Panc1 (cell line): ENCODE measurements around the gene MXRA8. TPM values are rescaled to one million over a fixed set of nuclear protein-coding genes. Genes with fewer than 3 reads are reported as not detected.

Experiments
- ATAC-seq: fragments of 200-7000 bp; cut with Tn5 transposase; 2 replicates; pipeline ENCODE4 v1.9.1; 2020; ENCODE audit warnings: mild to moderate bottlenecking, moderate library complexity
- Bru-seq: library from RNA; stranded (reverse); fragments of 400-500 nt; gene quantifications from one replicate; lab custom pipeline; 2021; lab: Mats Ljungman, UMichigan
- BruChase-seq, 2 experiments: library from RNA; stranded (reverse); fragments of 400-500 nt; gene quantifications; one replicate each; lab custom pipeline; 2021; lab: Mats Ljungman, UMichigan
- BruUV-seq: library from RNA; stranded (reverse); fragments of 400-500 nt; replicated peaks from 2 replicates; lab custom pipeline; 2021; lab: Mats Ljungman, UMichigan
- CTCF ChIA-PET: fragments of 300-600 bp; sonication (Branson Sonifier 250); formaldehyde crosslinking; loops from one replicate; lab custom pipeline; 2022; ENCODE audit warnings: antibody characterized with exemption; lab: Charles Lee
- POLR2A ChIA-PET: fragments of 300-600 bp; sonication (Branson Sonifier 250); formaldehyde crosslinking; loops from one replicate; lab custom pipeline; 2022; ENCODE audit warnings: antibody characterized with exemption; lab: Charles Lee
- DNase-seq: peaks from one replicate; pipeline ENCODE4 v3.0.0-alpha.2; 2010; ENCODE audit warnings: low read depth, low spot score
- H3K27ac ChIP-seq: 2 replicates; pipeline ENCODE4 v1.5.1; 2011; ENCODE audit warnings: mild to moderate bottlenecking, low read length, inconsistent platforms
- H3K27me3 ChIP-seq: fragments of 200-500 bp; sonication (Bioruptor generic); 2 replicates; pipeline ENCODE4 v1.6.0; 2014; ENCODE audit warnings: low read length, inconsistent platforms; ENCODE audit not compliant: control insufficient read depth, insufficient read depth
- H3K36me3 ChIP-seq: fragments of 200-500 bp; sonication (Bioruptor generic); 2 replicates; pipeline ENCODE4 v1.5.1; 2014; ENCODE audit warnings: inconsistent platforms, mild to moderate bottlenecking, low read length, moderate library complexity; ENCODE audit not compliant: control insufficient read depth, insufficient read depth
- H3K4me1 ChIP-seq: 2 replicates; pipeline ENCODE4 v1.5.1; 2011; ENCODE audit warnings: inconsistent platforms, mild to moderate bottlenecking, low read length, moderate library complexity; ENCODE audit not compliant: control insufficient read depth, insufficient read depth
- H3K4me3 ChIP-seq, 2 experiments: 2 replicates each; pipeline ENCODE4 v1.5.1; 2011 to 2012; ENCODE audit warnings: low read depth in 2 of 2, low read length in 2 of 2, mild to moderate bottlenecking in 2 of 2, inconsistent platforms in 1 of 2, moderate library complexity in 1 of 2
- H3K9me3 ChIP-seq: fragments of 200-500 bp; sonication (Bioruptor generic); 2 replicates; pipeline ENCODE4 v1.5.1; 2014; ENCODE audit warnings: low read depth, mild to moderate bottlenecking, inconsistent platforms, low read length, moderate library complexity; ENCODE audit not compliant: control insufficient read depth, insufficient read depth
- POLR2AphosphoS5 ChIP-seq: IDR thresholded peaks from 2 replicates; pipeline ENCODE4 v1.6.1; 2012; ENCODE audit warnings: mild to moderate bottlenecking, low read depth, low read length, moderate library complexity
- SIN3A ChIP-seq: IDR thresholded peaks from 2 replicates; pipeline ENCODE4 v1.6.1; 2012; ENCODE audit warnings: low read depth, mild to moderate bottlenecking, low read length, moderate library complexity, borderline replicate concordance; ENCODE audit not compliant: insufficient read depth
- TCF7L2 ChIP-seq: IDR thresholded peaks from 2 replicates; pipeline ENCODE4 v1.6.1; 2011; ENCODE audit warnings: mild to moderate bottlenecking, low read depth, low read length, inconsistent platforms
- in situ Hi-C: cut with HindIII; loops from 2 replicates; pipeline ENCODE4 v1.10.0; 2016; ENCODE audit warnings: low sequenced_read_pairs, low pct_unique_long_range_greater_than_20kb
- intact Hi-C: fragments of 100-400 bp; cut with micrococcal nuclease; formaldehyde crosslinking; loops from one replicate; pipeline ENCODE4 v1.10.0; 2022; ENCODE audit not compliant: unreplicated experiment
- long read RNA-seq: library from polyadenylated mRNA; unstranded; transcript quantifications from one replicate; pipeline ENCODE4 v2.0.0, GENCODE V29; 2021; ENCODE audit not compliant: unreplicated experiment
- polyA plus RNA-seq: library from polyadenylated mRNA; unstranded; fragments of >200 nt; gene quantifications from one replicate; pipeline ENCODE4 v1.2.1, GENCODE V29; 2012; ENCODE audit warnings: missing spikeins; ENCODE audit not compliant: insufficient read length
- total RNA-seq: library from RNA; stranded (reverse); gene quantifications from one replicate; pipeline ENCODE4 v1.2.1, GENCODE V29; 2021; ENCODE audit not compliant: unreplicated experiment
- TF ChIP-seq, protein P1 (sequence below): fragments of 450-650 bp; IDR thresholded peaks from 2 replicates; pipeline ENCODE4 v1.5.1; 2017; ENCODE audit warnings: mild to moderate bottlenecking
- TF ChIP-seq, protein P2 (sequence below), 2 experiments: IDR thresholded peaks; 2 replicates each; pipeline ENCODE4 v1.6.1; 2011 to 2012; ENCODE audit warnings: low read depth in 2 of 2, control low read depth in 1 of 2, low read length in 1 of 2, mild to moderate bottlenecking in 1 of 2, moderate library complexity in 1 of 2; ENCODE audit not compliant: insufficient read depth in 1 of 2

The MXRA8 gene, protein sequence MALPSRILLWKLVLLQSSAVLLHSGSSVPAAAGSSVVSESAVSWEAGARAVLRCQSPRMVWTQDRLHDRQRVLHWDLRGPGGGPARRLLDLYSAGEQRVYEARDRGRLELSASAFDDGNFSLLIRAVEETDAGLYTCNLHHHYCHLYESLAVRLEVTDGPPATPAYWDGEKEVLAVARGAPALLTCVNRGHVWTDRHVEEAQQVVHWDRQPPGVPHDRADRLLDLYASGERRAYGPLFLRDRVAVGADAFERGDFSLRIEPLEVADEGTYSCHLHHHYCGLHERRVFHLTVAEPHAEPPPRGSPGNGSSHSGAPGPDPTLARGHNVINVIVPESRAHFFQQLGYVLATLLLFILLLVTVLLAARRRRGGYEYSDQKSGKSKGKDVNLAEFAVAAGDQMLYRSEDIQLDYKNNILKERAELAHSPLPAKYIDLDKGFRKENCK
- total RNA-seq (96.0 TPM), Bru-seq, nascent RNA (percentile 53 among the genes with signal in this experiment), BruChase-seq, experiment 1, labeled RNA remaining after a 2-hour chase (percentile 60 among the genes with signal in this experiment), BruChase-seq, experiment 2, labeled RNA remaining after a 6-hour chase (percentile 80 among the genes with signal in this experiment)
- 202 TPM for polyA plus RNA-seq
- long read RNA-seq, partial matches to known transcripts = 35 of 204 reads
- long read RNA-seq, other reads (novel, unspliced or antisense) = 164 of 204 reads

DNA sequence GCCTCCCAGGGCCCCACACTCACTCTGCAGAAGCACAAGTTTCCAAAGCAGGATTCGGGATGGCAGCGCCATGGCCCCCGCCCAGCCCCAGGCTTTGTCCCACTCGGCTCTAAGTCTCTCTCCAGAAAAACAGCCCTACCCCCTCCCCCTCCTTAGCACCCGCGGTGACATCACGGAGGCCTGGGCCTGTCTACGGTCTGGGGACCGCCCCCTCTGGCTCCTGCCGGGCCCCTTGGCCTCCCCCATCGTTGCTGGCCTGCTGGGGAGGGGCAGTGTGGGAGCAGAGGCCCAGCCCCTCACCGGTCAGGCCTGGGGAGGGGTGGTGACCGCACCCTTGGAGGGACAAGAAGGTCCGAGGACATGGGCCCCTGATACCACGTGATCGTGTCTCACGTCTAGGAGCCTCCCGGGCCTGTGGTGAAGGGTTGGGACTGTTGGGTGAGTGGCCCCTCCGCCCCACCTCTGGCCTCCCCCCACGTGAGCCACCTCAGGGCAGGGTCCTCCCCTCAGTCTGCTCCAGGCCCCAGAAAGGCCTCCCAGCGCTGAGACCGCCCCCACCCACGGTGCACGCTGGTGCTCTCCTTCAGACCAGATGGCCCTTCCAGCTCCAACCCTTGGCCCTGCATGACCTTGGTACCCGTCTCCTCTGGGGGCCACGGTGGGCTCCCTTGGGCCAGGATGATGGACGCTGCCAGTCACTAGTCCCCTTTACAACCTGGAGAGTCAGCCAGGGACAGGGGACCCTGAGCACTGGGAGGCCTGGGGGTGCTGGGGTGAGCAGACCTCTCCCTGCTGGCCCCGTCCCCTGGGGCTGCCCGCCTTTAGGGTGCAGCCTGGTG, at the start of gene MXRA8:
Gene MXRA8, minus strand, starts transcription at position 123 of the 839 bp plus-strand sequence. Its CDS starts 51 bp downstream, at position 72.
- no peak for DNase-seq

More for the DNA sequence above, at the start of gene MXRA8:
- Histone ChIP-seq H3K27me3 (no peaks in the 10 kb centered on the region), H3K4me1 (peaks cover 62% of the 10 kb centered on the region), H3K9me3 (no peaks in the 10 kb centered on the region), H3K36me3 (no peaks in the 10 kb centered on the region), H3K4me3 (peak within 1 kb of the TSS; percentile 44 to 49), H3K27ac (peak within 1 kb of the TSS; percentile 93)
- no TSS peak for BruUV-seq
- ATAC-seq = peak; percentile 15
- intact Hi-C loops = no loop called here
- TF ChIP-seq POLR2AphosphoS5 = no peak; the same call in 1 of the 2 replicates
- no peak for TF ChIP-seq TCF7L2
- TF ChIP-seq, protein P1, sequence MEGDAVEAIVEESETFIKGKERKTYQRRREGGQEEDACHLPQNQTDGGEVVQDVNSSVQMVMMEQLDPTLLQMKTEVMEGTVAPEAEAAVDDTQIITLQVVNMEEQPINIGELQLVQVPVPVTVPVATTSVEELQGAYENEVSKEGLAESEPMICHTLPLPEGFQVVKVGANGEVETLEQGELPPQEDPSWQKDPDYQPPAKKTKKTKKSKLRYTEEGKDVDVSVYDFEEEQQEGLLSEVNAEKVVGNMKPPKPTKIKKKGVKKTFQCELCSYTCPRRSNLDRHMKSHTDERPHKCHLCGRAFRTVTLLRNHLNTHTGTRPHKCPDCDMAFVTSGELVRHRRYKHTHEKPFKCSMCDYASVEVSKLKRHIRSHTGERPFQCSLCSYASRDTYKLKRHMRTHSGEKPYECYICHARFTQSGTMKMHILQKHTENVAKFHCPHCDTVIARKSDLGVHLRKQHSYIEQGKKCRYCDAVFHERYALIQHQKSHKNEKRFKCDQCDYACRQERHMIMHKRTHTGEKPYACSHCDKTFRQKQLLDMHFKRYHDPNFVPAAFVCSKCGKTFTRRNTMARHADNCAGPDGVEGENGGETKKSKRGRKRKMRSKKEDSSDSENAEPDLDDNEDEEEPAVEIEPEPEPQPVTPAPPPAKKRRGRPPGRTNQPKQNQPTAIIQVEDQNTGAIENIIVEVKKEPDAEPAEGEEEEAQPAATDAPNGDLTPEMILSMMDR = no peak
- TF ChIP-seq, protein P2, sequence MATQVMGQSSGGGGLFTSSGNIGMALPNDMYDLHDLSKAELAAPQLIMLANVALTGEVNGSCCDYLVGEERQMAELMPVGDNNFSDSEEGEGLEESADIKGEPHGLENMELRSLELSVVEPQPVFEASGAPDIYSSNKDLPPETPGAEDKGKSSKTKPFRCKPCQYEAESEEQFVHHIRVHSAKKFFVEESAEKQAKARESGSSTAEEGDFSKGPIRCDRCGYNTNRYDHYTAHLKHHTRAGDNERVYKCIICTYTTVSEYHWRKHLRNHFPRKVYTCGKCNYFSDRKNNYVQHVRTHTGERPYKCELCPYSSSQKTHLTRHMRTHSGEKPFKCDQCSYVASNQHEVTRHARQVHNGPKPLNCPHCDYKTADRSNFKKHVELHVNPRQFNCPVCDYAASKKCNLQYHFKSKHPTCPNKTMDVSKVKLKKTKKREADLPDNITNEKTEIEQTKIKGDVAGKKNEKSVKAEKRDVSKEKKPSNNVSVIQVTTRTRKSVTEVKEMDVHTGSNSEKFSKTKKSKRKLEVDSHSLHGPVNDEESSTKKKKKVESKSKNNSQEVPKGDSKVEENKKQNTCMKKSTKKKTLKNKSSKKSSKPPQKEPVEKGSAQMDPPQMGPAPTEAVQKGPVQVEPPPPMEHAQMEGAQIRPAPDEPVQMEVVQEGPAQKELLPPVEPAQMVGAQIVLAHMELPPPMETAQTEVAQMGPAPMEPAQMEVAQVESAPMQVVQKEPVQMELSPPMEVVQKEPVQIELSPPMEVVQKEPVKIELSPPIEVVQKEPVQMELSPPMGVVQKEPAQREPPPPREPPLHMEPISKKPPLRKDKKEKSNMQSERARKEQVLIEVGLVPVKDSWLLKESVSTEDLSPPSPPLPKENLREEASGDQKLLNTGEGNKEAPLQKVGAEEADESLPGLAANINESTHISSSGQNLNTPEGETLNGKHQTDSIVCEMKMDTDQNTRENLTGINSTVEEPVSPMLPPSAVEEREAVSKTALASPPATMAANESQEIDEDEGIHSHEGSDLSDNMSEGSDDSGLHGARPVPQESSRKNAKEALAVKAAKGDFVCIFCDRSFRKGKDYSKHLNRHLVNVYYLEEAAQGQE (IDR thresholded peaks at IDR 0.05; ENCODE audit: insufficient read depth in 1 of 2, low read depth in 2 of 2, low read length in 1 of 2) = no peak
- no peak for TF ChIP-seq SIN3A
- ChIA-PET CTCF (no interaction called here), POLR2A (interaction anchor here (0.6 to 0.7 kb wide), 2 partner anchors 64 to 954 kb away, joined by 3 to 13 read pairs; no protein-coding TSS in a partner anchor)
- in situ Hi-C loops = no loop called here
